ENCODE results near the gene ADAMTS2.

Gene ADAMTS2

GRCh38 chr5:179371681-179372680, 26.7 kb upstream of the ADAMTS2 start:
- no peak for DNase-seq

- no peak for DNase-seq
Measured at GRCh38 chr5:179371121-179371510, 25.9 kb upstream of the ADAMTS2 start.

GRCh38 chr5:179370490-179371120, 25.3 kb upstream of the ADAMTS2 start:
- no peak for DNase-seq

- DNase-seq = no peak
Measured at GRCh38 chr5:179369530-179369884, 24.2 kb upstream of the ADAMTS2 start.

- DNase-seq = no peak
Measured at GRCh38 chr5:179368806-179369529, 23.7 kb upstream of the ADAMTS2 start.

GRCh38 chr5:179368126-179368805, 23.0 kb upstream of the ADAMTS2 start:
- no peak for DNase-seq

GRCh38 chr5:179367491-179367890, 22.2 kb upstream of the ADAMTS2 start:
- no peak for DNase-seq

GRCh38 chr5:179362355-179362754, 17.1 kb upstream of the ADAMTS2 start:
- DNase-seq = no peak

- DNase-seq = no peak
Measured at GRCh38 chr5:179361037-179361603, 15.9 kb upstream of the ADAMTS2 start.

- no peak for DNase-seq
Measured at GRCh38 chr5:179357031-179357430, 11.8 kb upstream of the ADAMTS2 start.

- no peak for DNase-seq
Measured at GRCh38 chr5:179355976-179356974, 11.0 kb upstream of the ADAMTS2 start.

GRCh38 chr5:179354305-179354882, 9.1 kb upstream of the ADAMTS2 start:
- no peak for DNase-seq

GRCh38 chr5:179348843-179349242, 3.6 kb upstream of the ADAMTS2 start:
- no peak for DNase-seq

GRCh38 chr5:179348011-179348530, 2.8 kb upstream of the ADAMTS2 start:
- no peak for DNase-seq

- DNase-seq = no peak
Measured at GRCh38 chr5:179347581-179347980, 2.3 kb upstream of the ADAMTS2 start.

- DNase-seq = no peak
Measured at GRCh38 chr5:179346875-179347274, 1.6 kb upstream of the ADAMTS2 start.

- DNase-seq = no peak
Measured at GRCh38 chr5:179346401-179346800, 1.1 kb upstream of the ADAMTS2 start.

GRCh38 chr5:179345183-179345432, 153 bp downstream of the ADAMTS2 start:
- no peak for DNase-seq

- no peak for DNase-seq
Measured at GRCh38 chr5:179344431-179345182, 654 bp downstream of the ADAMTS2 start.
